Natural killer cell treated with Interleukin-12 subunit alpha and Interleukin-12 subunit beta and Interleukin-15 and Interleukin-18, amount 100 ng/mL, for 72 hours (primary cell): Measurements from ENCODE around the gene SNX12. TPM values are rescaled to one million over a fixed set of nuclear protein-coding genes. Genes with fewer than 3 reads are reported as not detected.
"Not testable (repeated sequence)": the region's sequence is repeated elsewhere in the genome, so short reads cannot be mapped to it uniquely, and the experiment has no call there.

Experiments used
- ATAC-seq, 2 donors: fragments of 150-1000 bp; cut with Tn5 transposase in 1 of 2; sonication (Bioruptor Pico), chemical (Tn5 transposase) in 1 of 2; 2 replicates each; pipeline ENCODE4 v1.10.0; 2021
- DNase-seq: peaks from one replicate; pipeline ENCODE4 v3.0.0; 2022; ENCODE audit warnings: low spot score
- H3K27ac Mint-ChIP-seq, 2 donors: 1 replicate in 1 of 2; 2 replicates in 1 of 2; pipeline ENCODE4 v1.8.0; 2022; ENCODE audit warnings: mixed read lengths in 2 of 2, mild to moderate bottlenecking in 1 of 2, moderate library complexity in 1 of 2
- H3K27me3 Mint-ChIP-seq, 2 donors: 1 replicate in 1 of 2; 2 replicates in 1 of 2; pipeline ENCODE4 v1.8.0; 2022; ENCODE audit warnings: mixed read lengths in 2 of 2
- H3K36me3 Mint-ChIP-seq: one replicate; pipeline ENCODE4 v1.8.0; 2022; ENCODE audit warnings: mixed read lengths
- H3K4me1 Mint-ChIP-seq, 2 donors: 1 replicate in 1 of 2; 2 replicates in 1 of 2; pipeline ENCODE4 v1.8.0; 2022; ENCODE audit warnings: low read depth in 2 of 2, mixed read lengths in 2 of 2, mild to moderate bottlenecking in 1 of 2
- H3K4me3 Mint-ChIP-seq: one replicate; pipeline ENCODE4 v1.8.0; 2022; ENCODE audit warnings: mixed read lengths
- H3K9me3 Mint-ChIP-seq: 2 replicates; pipeline ENCODE4 v1.8.0; 2022; ENCODE audit warnings: mixed read lengths
- total RNA-seq, 2 donors: library from RNA; stranded (reverse); gene quantifications; one replicate each; pipeline ENCODE4 v1.2.3, GENCODE V29; 2022

Gene SNX12
- total RNA-seq, 2 donors from 2014 or later = 43.3 to 51.8 TPM

GRCh38 chrX:71070531-71070930 lies 2.4 kb upstream of the SNX12 start:
- Mint-ChIP-seq H3K4me3 (no peak overlapping the region), H3K27ac (no peak overlapping the region), H3K36me3 (no peaks in the 10 kb centered on the region), H3K27me3 (peaks cover 7 to 14% of the 10 kb centered on the region in 2 donors), H3K4me1 (peaks cover 6 to 10% of the 10 kb centered on the region in 2 donors), H3K9me3 (no peaks in the 10 kb centered on the region)
- ATAC-seq (no peak), DNase-seq (no peak)

DNA sequence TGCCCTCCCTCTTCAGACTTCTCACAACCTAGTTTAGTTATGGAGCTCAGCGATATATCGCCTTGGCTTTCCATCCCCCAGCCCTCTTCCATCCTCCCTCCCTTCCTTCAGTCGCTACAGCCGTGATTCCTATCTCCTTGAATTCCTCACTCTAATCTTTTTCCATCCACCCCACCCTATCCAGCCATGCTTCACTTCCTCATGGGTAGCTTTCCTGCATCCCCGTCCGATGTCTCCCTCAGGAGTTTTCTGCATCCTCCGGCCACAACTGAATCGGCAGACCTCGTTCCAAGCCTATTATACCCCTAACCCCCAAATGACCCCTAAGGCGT lies 456 bp downstream of the SNX12 start:
- DNase-seq = no peak
- peak overlapping the region; percentile 99 for H3K4me3 Mint-ChIP-seq
- H3K36me3 Mint-ChIP-seq = peaks cover 5% of the 10 kb centered on the region
- H3K27ac Mint-ChIP-seq = peak overlapping the region; percentile 86 to 87
- peaks cover 0 to 7% of the 10 kb centered on the region in 2 donors for H3K27me3 Mint-ChIP-seq
- ATAC-seq = no peak
- H3K9me3 Mint-ChIP-seq = no peaks in the 10 kb centered on the region
- H3K4me1 Mint-ChIP-seq = peaks cover 6 to 19% of the 10 kb centered on the region in 2 donors

DNA sequence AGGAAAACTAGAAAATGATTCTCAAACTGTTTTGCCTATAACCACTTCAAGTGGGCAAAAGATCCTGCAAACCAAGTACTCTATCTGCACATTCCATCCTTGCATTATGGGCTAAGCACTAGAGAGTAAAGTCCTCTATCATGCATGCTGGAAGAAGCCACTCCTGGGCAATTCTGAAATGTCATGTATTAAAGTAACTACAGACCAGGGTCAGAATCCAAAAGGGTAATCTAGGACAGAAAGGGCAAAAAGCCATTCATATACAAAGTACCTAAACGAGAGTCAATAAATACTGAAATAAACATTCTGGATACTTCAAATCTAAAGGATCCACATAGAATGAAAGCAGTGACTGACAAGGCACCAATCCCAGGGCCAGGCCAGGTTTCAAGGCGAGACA lies 1.0 kb downstream of the SNX12 start:
- peaks cover 6 to 19% of the 10 kb centered on the region in 2 donors for H3K4me1 Mint-ChIP-seq
- DNase-seq (no peak), ATAC-seq (no peak)
- H3K36me3 Mint-ChIP-seq = peaks cover 5% of the 10 kb centered on the region
- H3K27me3 Mint-ChIP-seq = peaks cover 0 to 7% of the 10 kb centered on the region in 2 donors
- peak overlapping the region; percentile 99 for H3K4me3 Mint-ChIP-seq
- no peaks in the 10 kb centered on the region for H3K9me3 Mint-ChIP-seq
- H3K27ac Mint-ChIP-seq = peak overlapping the region; percentile 86 to 87

- Mint-ChIP-seq H3K27me3 (peaks cover 0 to 5% of the 10 kb centered on the region in 2 donors), H3K4me3 (no peak overlapping the region), H3K36me3 (peaks cover 10% of the 10 kb centered on the region), H3K9me3 (no peaks in the 10 kb centered on the region), H3K27ac (no peak overlapping the region), H3K4me1 (peaks cover 15 to 33% of the 10 kb centered on the region in 2 donors)
- ATAC-seq (peak in 1 of 2 donors; percentile 15), DNase-seq (no peak)
Observed at GRCh38 chrX:71060127-71060526, 8.0 kb downstream of the SNX12 start.

GRCh38 chrX:71057848-71058530 lies 10.1 kb downstream of the SNX12 start:
- DNase-seq (no peak), ATAC-seq (no peak)
- Mint-ChIP-seq H3K4me1 (peaks cover 15 to 24% of the 10 kb centered on the region in 2 donors), H3K9me3 (no peaks in the 10 kb centered on the region), H3K27me3 (peaks cover 0 to 5% of the 10 kb centered on the region in 2 donors), H3K36me3 (peaks cover 6% of the 10 kb centered on the region), H3K27ac (peak overlapping the region; percentile 21 to 74), H3K4me3 (peak overlapping the region; percentile 48)

GRCh38 chrX:71056867-71057266 lies 11.3 kb downstream of the SNX12 start:
- DNase-seq = no peak
- ATAC-seq = no peak
- Mint-ChIP-seq H3K27me3 (peaks cover 0 to 5% of the 10 kb centered on the region in 2 donors), H3K27ac (peak overlapping the region in 1 of 2 donors; percentile 47), H3K4me3 (no peak overlapping the region), H3K4me1 (peaks cover 15 to 24% of the 10 kb centered on the region in 2 donors), H3K9me3 (no peaks in the 10 kb centered on the region), H3K36me3 (peaks cover 6% of the 10 kb centered on the region)

DNA sequence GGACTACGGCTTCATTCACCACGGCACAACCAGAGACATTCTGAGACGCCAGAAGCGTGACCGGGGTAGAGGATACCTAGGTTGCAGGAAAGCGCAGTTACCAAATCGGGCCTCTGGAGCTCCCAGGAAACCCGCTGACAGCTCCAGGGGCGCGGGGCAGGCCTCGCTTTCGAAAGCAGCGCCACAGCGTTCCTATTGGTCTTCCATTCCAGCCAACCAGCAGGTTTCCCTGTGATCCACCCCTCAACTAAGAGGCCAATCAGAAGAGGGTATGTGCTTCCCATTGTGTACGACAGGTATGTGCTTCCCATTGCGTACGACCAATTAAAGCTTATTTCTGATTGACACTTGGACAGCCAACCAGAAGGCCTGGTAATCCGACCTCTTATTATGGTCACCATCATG lies 14.9 kb downstream of the SNX12 start:
- ATAC-seq = peak; percentile 69 to 84
- peak; percentile 62 for DNase-seq
- Mint-ChIP-seq H3K36me3 (peaks cover 2% of the 10 kb centered on the region), H3K27ac (peak overlapping the region in 1 of 2 donors; percentile 53), H3K27me3 (no peaks in the 10 kb centered on the region), H3K4me3 (peak overlapping the region; percentile 63), H3K9me3 (no peaks in the 10 kb centered on the region), H3K4me1 (peaks cover 8 to 10% of the 10 kb centered on the region in 2 donors)

DNA sequence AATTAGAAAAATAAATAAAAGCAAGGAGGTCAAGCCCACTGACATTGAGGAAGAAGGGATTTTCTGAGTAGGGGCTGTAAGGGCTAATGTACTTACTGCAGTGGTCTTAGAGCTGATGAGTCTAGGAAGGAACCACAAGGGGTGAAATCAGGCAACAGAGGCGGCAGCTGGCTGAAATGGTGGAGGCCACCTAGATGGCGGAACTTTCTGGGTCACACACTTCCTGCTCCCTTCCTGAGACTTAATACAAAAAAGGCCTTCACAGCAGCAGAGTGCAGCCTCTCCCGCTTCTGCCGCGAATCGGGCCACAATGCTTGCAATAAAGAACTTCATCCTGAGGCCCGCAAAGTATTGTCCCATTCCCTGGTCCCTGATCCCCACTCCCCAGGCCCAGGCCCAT lies 15.4 kb downstream of the SNX12 start:
- Mint-ChIP-seq H3K4me3 (peak overlapping the region; percentile 63), H3K9me3 (no peaks in the 10 kb centered on the region), H3K27me3 (no peaks in the 10 kb centered on the region), H3K36me3 (no peaks in the 10 kb centered on the region), H3K27ac (peak overlapping the region in 1 of 2 donors; percentile 53), H3K4me1 (peaks cover 5 to 6% of the 10 kb centered on the region in 2 donors)
- DNase-seq = no peak
- peak in 1 of 2 donors; percentile 49 for ATAC-seq

GRCh38 chrX:71047891-71048290 lies 20.2 kb downstream of the SNX12 start:
- not testable (repeated sequence) for ATAC-seq, H3K4me3 Mint-ChIP-seq, H3K4me1 Mint-ChIP-seq, H3K36me3 Mint-ChIP-seq, H3K27me3 Mint-ChIP-seq, H3K9me3 Mint-ChIP-seq, DNase-seq, H3K27ac Mint-ChIP-seq

DNA sequence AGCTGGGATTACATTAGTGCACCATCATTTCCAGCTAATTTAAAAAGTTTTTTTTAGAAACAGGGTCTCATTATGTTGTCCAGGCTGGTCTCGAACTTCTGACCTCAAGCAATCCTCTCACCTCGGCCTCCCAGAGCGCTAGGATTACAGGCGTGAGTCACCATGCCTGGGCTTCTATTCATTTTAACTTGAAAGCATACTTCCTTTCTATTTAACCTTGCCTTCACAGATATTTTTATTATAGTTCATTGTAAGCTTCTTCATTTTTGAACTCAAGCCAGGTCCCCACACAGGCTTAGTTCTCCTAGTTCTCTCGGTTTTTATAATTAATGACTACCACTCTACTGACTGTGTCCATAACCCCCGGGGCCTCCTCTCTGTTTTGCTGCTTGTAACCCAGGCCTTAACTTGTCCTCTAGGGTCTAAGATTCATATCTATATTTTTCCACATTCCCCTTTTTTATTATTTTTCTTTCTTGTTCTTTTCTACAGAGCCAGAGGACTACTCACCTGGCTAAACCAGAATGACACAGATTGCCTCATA lies 50.7 kb downstream of the SNX12 start:
- Mint-ChIP-seq H3K4me1 (no peaks in the 10 kb centered on the region), H3K27ac (no peak overlapping the region), H3K9me3 (no peaks in the 10 kb centered on the region), H3K4me3 (no peak overlapping the region), H3K36me3 (no peaks in the 10 kb centered on the region), H3K27me3 (peaks cover 0 to 5% of the 10 kb centered on the region in 2 donors)
- ATAC-seq (no peak), DNase-seq (no peak)

Other genes with a start within 250 kb of the SNX12 start
- not detected for gene TEX11, start 159.6 kb downstream of the SNX12 start, total RNA-seq
- gene SLC7A3, start 137.2 kb downstream of the SNX12 start, total RNA-seq = not detected
- gene FOXO4, start 27.5 kb upstream of the SNX12 start, total RNA-seq = 10 to 100 TPM; 10.0 to 20.6 TPM
- 10 to 100 TPM; 18.0 to 28.1 TPM for gene CXorf65, start 38.4 kb upstream of the SNX12 start, total RNA-seq
- 100 to 1,000 TPM; 241 to 512 TPM for gene IL2RG, start 43.2 kb upstream of the SNX12 start, total RNA-seq
- gene MED12, start 50.3 kb upstream of the SNX12 start, total RNA-seq = 10 to 100 TPM; 68.5 to 72.9 TPM
- 1 to 10 TPM in 1 of 2 donors, under 1 TPM in 1; 0.78 to 1.6 TPM for gene NLGN3, start 76.5 kb upstream of the SNX12 start, total RNA-seq
- not detected for gene GJB1, start 154.9 kb upstream of the SNX12 start, total RNA-seq
- 10 to 100 TPM; 14.7 to 16.8 TPM for gene ZMYM3, start 185.8 kb upstream of the SNX12 start, total RNA-seq
- 100 to 1,000 TPM; 403 to 406 TPM for gene NONO, start 215.3 kb upstream of the SNX12 start, total RNA-seq
- gene ITGB1BP2, start 233.4 kb upstream of the SNX12 start, total RNA-seq = 10 to 100 TPM in 1 of 2 donors, 1 to 10 TPM in 1; 2.5 to 10.4 TPM